Osteoblast (primary cell): Measurements from ENCODE around the gene NFRKB. TPM values are rescaled to one million over a fixed set of nuclear protein-coding genes. Genes with fewer than 3 reads are reported as not detected.
A peak's percentile ranks its signal among the peaks of the same experiment; 100 is the strongest.

Experiments used
- DNase-seq: peaks from one replicate; pipeline ENCODE4 v3.0.0; 2011; ENCODE audit warnings: low spot score, mixed read lengths; ENCODE audit not compliant: insufficient read length; ENCODE audit errors: missing footprints
- H2AFZ ChIP-seq: 2 replicates; pipeline ENCODE4 v1.6.0; 2011; ENCODE audit warnings: mild to moderate bottlenecking, low read length
- H3K27ac ChIP-seq: 2 replicates; pipeline ENCODE4 v1.5.1; 2011; ENCODE audit warnings: mild to moderate bottlenecking, low read depth, low read length, moderate library complexity
- H3K27me3 ChIP-seq: 2 replicates; pipeline ENCODE4 v1.6.0; 2012; ENCODE audit warnings: mild to moderate bottlenecking, control low read depth, inconsistent platforms, low read length, moderate library complexity; ENCODE audit not compliant: insufficient read depth
- H3K36me3 ChIP-seq: 2 replicates; pipeline ENCODE4 v1.5.1; 2011; ENCODE audit warnings: mild to moderate bottlenecking, low read length, control low read depth, moderate library complexity; ENCODE audit not compliant: insufficient read depth
- H3K4me1 ChIP-seq: 2 replicates; pipeline ENCODE4 v1.5.1; 2011; ENCODE audit warnings: mild to moderate bottlenecking, low read length, control low read depth, moderate library complexity; ENCODE audit not compliant: insufficient read depth
- H3K4me2 ChIP-seq: 2 replicates; pipeline ENCODE4 v1.6.0; 2011; ENCODE audit warnings: mild to moderate bottlenecking, low read length; ENCODE audit not compliant: insufficient read depth
- H3K4me3 ChIP-seq: fragments of 200-600 bp; sonication (generic); 3 replicates; pipeline ENCODE4 v1.5.1; 2012; ENCODE audit warnings: mild to moderate bottlenecking, low read length, inconsistent platforms; ENCODE audit not compliant: insufficient read depth
- H3K79me2 ChIP-seq: 2 replicates; pipeline ENCODE4 v1.6.0; 2012; ENCODE audit warnings: mild to moderate bottlenecking, low read length, control low read depth, inconsistent platforms; ENCODE audit not compliant: insufficient read depth
- H3K9me3 ChIP-seq: 2 replicates; pipeline ENCODE4 v1.5.1; 2011; ENCODE audit warnings: low read depth, low read length, control low read depth
- H4K20me1 ChIP-seq: 2 replicates; pipeline ENCODE4 v1.6.0; 2012; ENCODE audit warnings: mild to moderate bottlenecking, low read length, control low read depth; ENCODE audit not compliant: insufficient read depth
- CTCF ChIP-seq: IDR thresholded peaks from 2 replicates; pipeline ENCODE4 v1.5.1; 2011; ENCODE audit warnings: mild to moderate bottlenecking, low read depth, low read length, moderate library complexity; ENCODE audit errors: extremely low read depth
- total RNA-seq: library from RNA; depleted of rRNA; stranded (reverse); fragments of >200 nt; gene quantifications from 2 replicates; pipeline ENCODE4 v1.2.3, GENCODE V29; 2012

Gene NFRKB
- 15.2 and 18.9 TPM in 2 replicates for total RNA-seq

GRCh38 chr11:129895126-129896041 lies at the start of gene NFRKB:
Gene NFRKB, minus strand, starts transcription at chr11:129895578. Its CDS starts 2,729 bp downstream, at chr11:129892849.
- TF ChIP-seq CTCF: no peak
- H3K4me1 ChIP-seq: peaks cover 13% of the 10 kb centered on the region
- no peaks in the 10 kb centered on the region for H3K9me3 ChIP-seq
- H2AFZ ChIP-seq: peak within 1 kb of the TSS; percentile 99
- peaks cover 14% of the 10 kb centered on the region for H3K36me3 ChIP-seq
- H3K4me3 ChIP-seq: peak within 1 kb of the TSS; percentile 89
- H3K4me2 ChIP-seq: peak within 1 kb of the TSS; percentile 99
- peaks cover 5% of the 10 kb centered on the region for H4K20me1 ChIP-seq
- DNase-seq: peak; percentile 98
- H3K27ac ChIP-seq: peak within 1 kb of the TSS; percentile 3
- peaks cover 18% of the 10 kb centered on the region for H3K79me2 ChIP-seq
- H3K27me3 ChIP-seq: no peaks in the 10 kb centered on the region

- Histone ChIP-seq H3K4me2 (no peak overlapping the region), H3K27me3 (no peaks in the 10 kb centered on the region), H3K4me1 (no peaks in the 10 kb centered on the region), H3K27ac (no peak overlapping the region), H3K9me3 (no peaks in the 10 kb centered on the region), H3K79me2 (no peaks in the 10 kb centered on the region), H3K4me3 (no peak overlapping the region), H2AFZ (no peak overlapping the region), H4K20me1 (no peaks in the 10 kb centered on the region), H3K36me3 (peaks cover 11% of the 10 kb centered on the region)
- no peak for DNase-seq
- no peak for TF ChIP-seq CTCF
These were observed 49.3 kb upstream of the NFRKB start for GRCh38 chr11:129944696-129945095.

GRCh38 chr11:129943036-129943435 lies 47.7 kb upstream of the NFRKB start:
- H3K27me3 ChIP-seq: no peaks in the 10 kb centered on the region
- H3K9me3 ChIP-seq: no peaks in the 10 kb centered on the region
- DNase-seq: no peak
- no peak overlapping the region for H3K27ac ChIP-seq
- H4K20me1 ChIP-seq: no peaks in the 10 kb centered on the region
- H3K36me3 ChIP-seq: peaks cover 11% of the 10 kb centered on the region
- no peaks in the 10 kb centered on the region for H3K79me2 ChIP-seq
- H3K4me3 ChIP-seq: no peak overlapping the region
- no peak for TF ChIP-seq CTCF
- H2AFZ ChIP-seq: no peak overlapping the region
- no peaks in the 10 kb centered on the region for H3K4me1 ChIP-seq
- no peak overlapping the region for H3K4me2 ChIP-seq

- peaks cover 4% of the 10 kb centered on the region for H3K36me3 ChIP-seq
- H3K79me2 ChIP-seq: no peaks in the 10 kb centered on the region
- no peaks in the 10 kb centered on the region for H3K4me1 ChIP-seq
- H2AFZ ChIP-seq: no peak overlapping the region
- H3K27ac ChIP-seq: no peak overlapping the region
- no peak overlapping the region for H3K4me2 ChIP-seq
- no peaks in the 10 kb centered on the region for H3K9me3 ChIP-seq
- H3K27me3 ChIP-seq: no peaks in the 10 kb centered on the region
- no peak for DNase-seq
- no peak for TF ChIP-seq CTCF
- no peaks in the 10 kb centered on the region for H4K20me1 ChIP-seq
- no peak overlapping the region for H3K4me3 ChIP-seq
These were observed 44.1 kb upstream of the NFRKB start for GRCh38 chr11:129939510-129939909.
